GM23338 (cell line): ENCODE data around the gene DIDO1.

ENCODE experiments used
- EZH2phosphoT487 ChIP-seq: fragments of 200-600 bp; sonication (generic); IDR thresholded peaks from one replicate; pipeline ENCODE4 v1.8.1; 2018; ENCODE audit warnings: antibody characterized with exemption; ENCODE audit not compliant: unreplicated experiment
- NANOG ChIP-seq: IDR thresholded peaks from 2 replicates; pipeline ENCODE4 v1.6.1; 2016; ENCODE audit warnings: antibody characterized with exemption, borderline replicate concordance
- TF ChIP-seq, protein P1 (sequence below), 2 experiments: fragments of 200-600 bp in 1 of 2; sonication (generic) in 1 of 2; conservative IDR thresholded peaks; 2 replicates each; pipeline versions ENCODE4 v1.5.1 to v1.6.1; 2016 to 2017; ENCODE audit warnings: antibody characterized with exemption in 2 of 2, low read depth in 2 of 2, mild to moderate bottlenecking in 2 of 2, moderate library complexity in 1 of 2

DNA sequence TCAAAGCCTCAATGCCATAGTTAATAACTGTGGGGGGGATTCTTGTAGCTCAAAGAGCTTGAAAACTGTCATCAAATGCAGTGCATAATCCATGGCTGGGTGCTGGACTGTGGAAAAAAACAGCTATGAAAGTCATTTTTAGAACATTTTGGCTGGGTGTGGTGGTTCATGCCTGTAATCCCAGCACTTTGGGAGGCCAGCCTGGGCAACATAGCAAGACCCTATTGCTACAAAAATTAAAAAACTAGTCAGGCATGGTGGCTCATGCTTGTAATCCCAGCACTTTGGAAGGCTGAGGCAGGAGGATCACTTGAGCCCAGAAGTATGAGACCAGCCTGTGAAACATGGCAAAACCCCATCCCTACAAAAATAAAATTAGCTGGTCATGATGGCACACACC lies 76.9 kb downstream of the DIDO1 start:
- TF ChIP-seq EZH2phosphoT487 (no peak), NANOG (no peak)
- TF ChIP-seq, protein P1, sequence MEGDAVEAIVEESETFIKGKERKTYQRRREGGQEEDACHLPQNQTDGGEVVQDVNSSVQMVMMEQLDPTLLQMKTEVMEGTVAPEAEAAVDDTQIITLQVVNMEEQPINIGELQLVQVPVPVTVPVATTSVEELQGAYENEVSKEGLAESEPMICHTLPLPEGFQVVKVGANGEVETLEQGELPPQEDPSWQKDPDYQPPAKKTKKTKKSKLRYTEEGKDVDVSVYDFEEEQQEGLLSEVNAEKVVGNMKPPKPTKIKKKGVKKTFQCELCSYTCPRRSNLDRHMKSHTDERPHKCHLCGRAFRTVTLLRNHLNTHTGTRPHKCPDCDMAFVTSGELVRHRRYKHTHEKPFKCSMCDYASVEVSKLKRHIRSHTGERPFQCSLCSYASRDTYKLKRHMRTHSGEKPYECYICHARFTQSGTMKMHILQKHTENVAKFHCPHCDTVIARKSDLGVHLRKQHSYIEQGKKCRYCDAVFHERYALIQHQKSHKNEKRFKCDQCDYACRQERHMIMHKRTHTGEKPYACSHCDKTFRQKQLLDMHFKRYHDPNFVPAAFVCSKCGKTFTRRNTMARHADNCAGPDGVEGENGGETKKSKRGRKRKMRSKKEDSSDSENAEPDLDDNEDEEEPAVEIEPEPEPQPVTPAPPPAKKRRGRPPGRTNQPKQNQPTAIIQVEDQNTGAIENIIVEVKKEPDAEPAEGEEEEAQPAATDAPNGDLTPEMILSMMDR (conservative IDR thresholded peaks at IDR 0.05; ENCODE audit: low read depth in 2 of 2): no peak
